Right kidney (tissue), 9 donors: ENCODE results near the gene SLC7A10.
A peak's percentile ranks its signal among the peaks of the same experiment; 100 is the strongest.

Experiments used
- DNase-seq: peaks from one replicate; pipeline ENCODE4 v3.0.0-alpha.2; 2016
- long read RNA-seq, 8 donors: transcript quantifications; one replicate each; lab custom pipeline, GENCODE V29; 2026

The SLC7A10 gene
- long read RNA-seq, donor 1, result 0 reads
- long read RNA-seq, donor 2, result 0 reads
- long read RNA-seq, donor 3, result 0 reads
- long read RNA-seq, donor 4, result 0 reads
- long read RNA-seq, donor 5, result 0 reads
- long read RNA-seq, donor 6, result 0 reads
- long read RNA-seq, donor 7, result 0 reads
- long read RNA-seq, donor 8, result 0 reads

- DNase-seq, result peak; percentile 27
Measured at GRCh38 chr19:33225458-33225926, at the start of gene SLC7A10. Gene SLC7A10 (minus strand): TSS chr19:33225850. CDS start chr19:33225703, 147 bp downstream.

- DNase-seq, result no peak
Measured at GRCh38 chr19:33274663-33275558, 49.3 kb upstream of the SLC7A10 start.

GRCh38 chr19:33273881-33274662, 48.4 kb upstream of the SLC7A10 start:
- peak; percentile 43 for DNase-seq

DNA sequence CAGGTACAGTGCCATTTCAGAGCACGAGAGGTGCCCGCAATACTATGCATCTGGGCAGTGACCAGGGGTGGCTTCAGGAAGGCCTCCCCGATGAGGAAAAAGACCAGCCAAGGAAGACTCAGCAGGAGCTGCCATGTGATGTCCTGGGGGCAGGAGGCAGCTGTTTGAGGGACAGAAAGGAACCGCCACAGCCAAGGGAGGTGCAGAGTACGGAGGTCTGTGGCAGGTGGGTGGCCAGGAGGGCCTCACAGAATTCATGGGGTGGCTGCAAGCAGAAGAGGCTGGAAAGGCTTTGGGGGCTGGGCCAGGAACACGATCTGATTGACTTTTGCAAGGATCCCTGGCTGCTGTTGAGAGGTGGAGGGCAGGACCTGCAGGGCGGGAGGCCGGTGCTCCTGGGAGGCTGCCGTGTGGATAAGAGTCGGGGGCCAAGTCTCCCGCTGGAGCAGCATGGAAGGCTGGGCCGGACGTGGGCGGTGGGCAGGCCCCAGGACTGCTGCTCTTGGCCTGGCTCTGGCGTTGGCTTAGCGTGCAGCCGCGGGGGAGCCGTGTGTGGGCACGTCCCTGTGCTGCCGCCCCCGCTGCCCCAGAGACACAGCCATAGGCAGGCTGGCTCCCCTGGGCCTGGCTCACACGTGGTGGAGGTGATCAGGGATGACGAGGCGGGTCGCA, 47.6 kb upstream of the SLC7A10 start:
- no peak for DNase-seq

GRCh38 chr19:33271246-33272021, 45.8 kb upstream of the SLC7A10 start:
- no peak for DNase-seq

- no peak for DNase-seq
Measured at GRCh38 chr19:33270769-33271168, 45.1 kb upstream of the SLC7A10 start.

- no peak for DNase-seq
Measured at GRCh38 chr19:33269016-33269415, 43.4 kb upstream of the SLC7A10 start.

GRCh38 chr19:33268162-33268991, 42.7 kb upstream of the SLC7A10 start:
- no peak for DNase-seq

- DNase-seq, result no peak
Measured at GRCh38 chr19:33267706-33268105, 42.1 kb upstream of the SLC7A10 start.

GRCh38 chr19:33266974-33267484, 41.4 kb upstream of the SLC7A10 start:
- no peak for DNase-seq

- no peak for DNase-seq
Measured at GRCh38 chr19:33264881-33265445, 39.3 kb upstream of the SLC7A10 start.

- DNase-seq, result no peak
Measured at GRCh38 chr19:33263325-33264023, 37.8 kb upstream of the SLC7A10 start.

- no peak for DNase-seq
Measured at GRCh38 chr19:33261511-33262189, 36.0 kb upstream of the SLC7A10 start.

DNA sequence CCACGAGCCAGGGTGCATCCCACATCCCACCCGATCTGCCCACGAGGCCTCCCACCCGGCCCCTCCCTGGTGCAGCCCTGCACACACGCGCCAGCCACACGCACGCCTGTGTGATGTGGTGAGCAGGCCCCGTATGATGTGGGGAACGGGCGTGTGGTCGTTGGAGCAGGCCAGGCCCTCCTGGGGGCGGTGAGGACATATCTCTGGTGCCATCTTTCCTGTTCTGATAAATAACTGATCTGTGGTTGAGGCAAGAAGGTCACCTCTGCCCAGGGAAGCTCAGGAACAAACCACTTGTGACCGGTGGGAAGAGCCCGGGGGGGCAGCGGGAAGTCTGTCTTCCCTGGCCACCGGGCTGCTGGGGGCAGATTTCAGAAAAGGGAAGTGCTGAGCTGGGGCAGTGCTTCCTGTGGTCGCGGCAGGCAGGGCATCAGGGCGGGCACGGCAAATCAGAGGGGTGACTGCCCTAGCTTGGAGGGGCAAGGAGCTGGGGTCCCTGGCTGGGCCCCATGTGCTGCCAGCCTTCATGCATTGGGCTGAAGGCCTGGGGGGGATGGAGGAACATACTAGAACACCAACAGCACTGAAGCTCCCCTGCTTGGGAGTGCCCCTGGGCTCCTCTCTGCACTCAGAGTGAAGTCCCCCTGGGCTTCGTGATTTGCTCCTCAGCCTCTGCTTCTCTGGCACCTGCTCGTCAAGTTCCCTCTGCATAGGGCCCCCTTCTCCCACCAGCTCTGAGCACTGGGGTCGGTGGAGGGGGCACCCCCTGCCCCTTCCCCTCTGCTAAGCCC, 35.2 kb upstream of the SLC7A10 start:
- no peak for DNase-seq

- no peak for DNase-seq
Measured at GRCh38 chr19:33259539-33259938, 33.9 kb upstream of the SLC7A10 start.

GRCh38 chr19:33257828-33258227, 32.2 kb upstream of the SLC7A10 start:
- DNase-seq, result no peak

DNA sequence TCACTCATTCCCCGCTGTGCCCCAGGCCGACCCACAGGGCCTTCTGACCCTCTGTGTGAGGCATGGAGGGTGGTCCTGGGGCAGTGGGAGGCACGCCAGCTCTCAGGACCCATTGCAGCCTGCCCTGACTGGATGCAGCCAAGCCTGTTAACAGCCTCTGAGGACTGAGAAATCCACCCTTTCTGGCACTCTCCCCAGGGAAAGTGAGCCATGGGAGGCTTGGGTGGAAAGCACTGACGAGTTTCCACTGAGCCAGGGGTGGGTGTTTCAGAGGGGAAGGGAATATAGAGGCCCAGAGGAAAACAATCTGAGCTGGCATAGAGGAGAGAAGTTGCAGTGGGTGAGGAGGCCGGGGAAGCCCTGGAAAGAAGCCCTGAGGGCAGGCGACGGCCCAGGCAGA, 30.6 kb upstream of the SLC7A10 start:
- DNase-seq, result no peak

- no peak for DNase-seq
Measured at GRCh38 chr19:33255781-33256180, 30.1 kb upstream of the SLC7A10 start.
